Lower lobe of right lung (tissue), 2 donors: Measurements from ENCODE around the gene RTCB. TPM values are rescaled to one million over a fixed set of nuclear protein-coding genes. Genes with fewer than 3 reads are reported as not detected.

Source experiments
- ATAC-seq, 2 donors: fragments of 200-7000 bp; cut with Tn5 transposase; one replicate each; pipeline ENCODE4 v1.9.1; 2020 to 2022; ENCODE audit warnings: mild to moderate bottlenecking in 2 of 2, moderate library complexity in 2 of 2
- DNase-seq: peaks from one replicate; pipeline ENCODE4 v3.0.0-alpha.2; 2020
- H3K27ac ChIP-seq: fragments of 200-600 bp; one replicate; pipeline ENCODE4 v1.8.0; 2022
- H3K27me3 ChIP-seq: fragments of 200-600 bp; one replicate; pipeline ENCODE4 v1.8.0; 2022; ENCODE audit warnings: low read depth
- H3K36me3 ChIP-seq: fragments of 200-600 bp; one replicate; pipeline ENCODE4 v1.8.0; 2022; ENCODE audit warnings: mild to moderate bottlenecking
- H3K4me1 ChIP-seq: fragments of 200-600 bp; one replicate; pipeline ENCODE4 v1.8.0; 2022
- H3K4me3 ChIP-seq: fragments of 200-600 bp; one replicate; pipeline ENCODE4 v1.8.0; 2022; ENCODE audit warnings: mild to moderate bottlenecking
- H3K9me3 ChIP-seq: fragments of 200-600 bp; one replicate; pipeline ENCODE4 v1.8.0; 2022
- intact Hi-C: fragments of 100-400 bp; cut with DNase I; formaldehyde crosslinking; loops from one replicate; pipeline ENCODE4 v1.11.0; 2022
- total RNA-seq: library from RNA; stranded (reverse); fragmentation: NEBNext Ultra II Directional; extraction: Animal tissue kit (Norgen Biotek cat#: 25700); gene quantifications from one replicate; pipeline ENCODE4 v1.2.1, GENCODE V29; 2021
- TF ChIP-seq, protein P1 (sequence below): fragments of 200-600 bp; IDR thresholded peaks from one replicate; pipeline ENCODE4 v1.8.0; 2022; ENCODE audit warnings: antibody characterized with exemption, mild to moderate bottlenecking
- donor health status: DM: no; HTN: yes; CAD: no; lungs with severe emphysema.

The RTCB gene
- total RNA-seq, 1 donor from 2014 or later: 58.2 TPM

- Histone ChIP-seq H3K27me3 (no peaks in the 10 kb centered on the region), H3K9me3 (no peaks in the 10 kb centered on the region), H3K4me3 (no peak overlapping the region), H3K4me1 (no peaks in the 10 kb centered on the region), H3K27ac (no peak overlapping the region), H3K36me3 (no peaks in the 10 kb centered on the region)
- TF ChIP-seq, protein P1, sequence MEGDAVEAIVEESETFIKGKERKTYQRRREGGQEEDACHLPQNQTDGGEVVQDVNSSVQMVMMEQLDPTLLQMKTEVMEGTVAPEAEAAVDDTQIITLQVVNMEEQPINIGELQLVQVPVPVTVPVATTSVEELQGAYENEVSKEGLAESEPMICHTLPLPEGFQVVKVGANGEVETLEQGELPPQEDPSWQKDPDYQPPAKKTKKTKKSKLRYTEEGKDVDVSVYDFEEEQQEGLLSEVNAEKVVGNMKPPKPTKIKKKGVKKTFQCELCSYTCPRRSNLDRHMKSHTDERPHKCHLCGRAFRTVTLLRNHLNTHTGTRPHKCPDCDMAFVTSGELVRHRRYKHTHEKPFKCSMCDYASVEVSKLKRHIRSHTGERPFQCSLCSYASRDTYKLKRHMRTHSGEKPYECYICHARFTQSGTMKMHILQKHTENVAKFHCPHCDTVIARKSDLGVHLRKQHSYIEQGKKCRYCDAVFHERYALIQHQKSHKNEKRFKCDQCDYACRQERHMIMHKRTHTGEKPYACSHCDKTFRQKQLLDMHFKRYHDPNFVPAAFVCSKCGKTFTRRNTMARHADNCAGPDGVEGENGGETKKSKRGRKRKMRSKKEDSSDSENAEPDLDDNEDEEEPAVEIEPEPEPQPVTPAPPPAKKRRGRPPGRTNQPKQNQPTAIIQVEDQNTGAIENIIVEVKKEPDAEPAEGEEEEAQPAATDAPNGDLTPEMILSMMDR: no peak
- ATAC-seq: no peak
- DNase-seq: no peak
- intact Hi-C loops: no loop called here
Observed at GRCh38 chr22:32430352-32430751, 18.3 kb upstream of the RTCB start.

DNA sequence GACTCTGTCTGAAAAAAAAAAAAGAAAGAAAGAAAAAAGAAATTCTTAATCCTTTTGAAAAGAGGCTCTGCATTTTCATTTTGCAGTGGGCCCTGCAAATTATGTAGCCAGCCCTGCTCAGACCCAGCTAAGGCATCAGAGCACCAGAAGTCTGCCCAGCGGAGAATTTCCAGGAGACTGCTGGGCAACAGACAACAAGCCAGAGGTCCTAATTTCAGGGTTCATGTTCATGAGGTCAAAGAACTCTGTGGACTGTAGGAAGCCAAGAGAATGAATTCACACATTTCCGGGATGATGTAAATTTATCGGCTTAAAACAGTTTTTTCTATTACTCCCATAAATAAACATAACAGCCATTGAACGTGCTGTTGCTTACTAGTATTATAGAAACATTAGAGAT is 14.8 kb upstream of the RTCB start:
- Histone ChIP-seq H3K4me3 (no peak overlapping the region), H3K36me3 (no peaks in the 10 kb centered on the region), H3K4me1 (no peaks in the 10 kb centered on the region), H3K9me3 (no peaks in the 10 kb centered on the region), H3K27ac (no peak overlapping the region), H3K27me3 (peaks cover 1% of the 10 kb centered on the region)
- TF ChIP-seq, protein P1: no peak
- intact Hi-C loops: no loop called here
- ATAC-seq: no peak
- no peak for DNase-seq

DNA sequence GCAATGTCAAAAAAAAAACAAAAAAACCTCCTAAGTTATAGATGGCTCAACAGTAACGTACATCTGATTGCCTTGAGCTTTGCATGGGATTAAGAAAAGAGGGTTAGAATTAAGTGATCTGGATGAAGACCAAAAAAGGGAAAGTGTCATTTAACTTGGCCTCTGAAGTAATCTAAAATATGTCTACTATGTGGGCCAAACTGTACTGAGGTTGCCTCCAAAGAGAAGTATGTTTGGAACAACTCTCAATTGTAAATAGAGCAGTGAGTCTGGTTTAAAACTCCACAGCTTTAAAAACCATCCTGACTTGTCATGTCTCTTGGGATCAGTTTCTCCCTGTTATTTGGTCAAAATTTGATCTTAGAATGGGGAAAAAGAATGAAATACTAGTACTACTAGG is 11.6 kb upstream of the RTCB start:
- TF ChIP-seq, protein P1: no peak
- ATAC-seq (peak; percentile 34 to 69), DNase-seq (no peak)
- H3K4me3 ChIP-seq: no peak overlapping the region
- peaks cover 4% of the 10 kb centered on the region for H3K27me3 ChIP-seq
- H3K36me3 ChIP-seq: no peaks in the 10 kb centered on the region
- no peaks in the 10 kb centered on the region for H3K9me3 ChIP-seq
- no peak overlapping the region for H3K27ac ChIP-seq
- intact Hi-C loops: no loop called here
- H3K4me1 ChIP-seq: no peaks in the 10 kb centered on the region

- H3K27me3 ChIP-seq: peaks cover 4% of the 10 kb centered on the region
- intact Hi-C loops: no loop called here
- TF ChIP-seq, protein P1: no peak
- no peaks in the 10 kb centered on the region for H3K36me3 ChIP-seq
- DNase-seq (no peak), ATAC-seq (peak in 1 of 2 donors; percentile 46)
- no peaks in the 10 kb centered on the region for H3K4me1 ChIP-seq
- no peak overlapping the region for H3K27ac ChIP-seq
- no peak overlapping the region for H3K4me3 ChIP-seq
- H3K9me3 ChIP-seq: no peaks in the 10 kb centered on the region
Observed at GRCh38 chr22:32422062-32422461, 10.0 kb upstream of the RTCB start.

DNA sequence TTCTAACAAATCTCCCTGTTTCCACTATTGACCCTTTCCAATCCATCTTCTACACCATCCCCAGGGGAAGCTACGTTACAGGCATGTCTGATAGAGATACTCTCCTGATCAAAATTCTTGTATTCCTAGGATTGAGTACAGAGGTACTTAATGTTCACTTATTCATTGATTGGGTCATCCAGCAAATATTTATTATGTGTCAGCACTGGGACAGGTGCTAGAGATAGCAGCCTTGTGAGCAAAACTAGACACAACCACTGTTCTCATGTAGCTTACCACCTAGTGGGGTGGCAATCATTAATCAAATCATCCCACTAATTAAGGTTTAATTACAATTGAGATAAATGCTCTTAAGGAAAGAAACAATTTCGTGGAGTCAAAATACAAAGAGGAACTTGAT is 9.4 kb upstream of the RTCB start:
- intact Hi-C loops: no loop called here
- Histone ChIP-seq H3K36me3 (no peaks in the 10 kb centered on the region), H3K9me3 (no peaks in the 10 kb centered on the region), H3K27me3 (peaks cover 4% of the 10 kb centered on the region), H3K4me1 (no peaks in the 10 kb centered on the region), H3K4me3 (no peak overlapping the region), H3K27ac (no peak overlapping the region)
- TF ChIP-seq, protein P1: no peak
- ATAC-seq: peak in 1 of 2 donors; percentile 65
- no peak for DNase-seq

DNA sequence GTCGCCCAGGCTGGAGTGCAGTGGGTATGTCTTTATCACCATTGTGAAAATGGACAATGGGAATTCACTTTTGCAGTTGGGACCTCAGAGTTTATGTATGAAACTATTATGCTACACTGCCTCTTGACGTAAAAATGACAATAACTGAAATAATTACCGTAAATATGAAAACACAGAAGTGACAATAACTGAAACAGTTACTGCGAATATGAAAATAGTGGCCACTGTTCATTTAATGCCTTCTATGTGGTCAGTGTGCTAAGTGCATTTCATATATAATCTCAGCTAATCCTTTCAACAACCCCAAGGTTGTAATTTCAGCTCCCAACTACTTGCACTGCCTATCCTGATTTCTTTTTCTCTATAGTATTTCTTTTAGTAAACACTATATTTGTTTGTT is 5.9 kb upstream of the RTCB start:
- DNase-seq (no peak), ATAC-seq (no peak)
- no peaks in the 10 kb centered on the region for H3K4me1 ChIP-seq
- H3K4me3 ChIP-seq: no peak overlapping the region
- H3K36me3 ChIP-seq: no peaks in the 10 kb centered on the region
- intact Hi-C loops: no loop called here
- H3K9me3 ChIP-seq: no peaks in the 10 kb centered on the region
- H3K27me3 ChIP-seq: peaks cover 4% of the 10 kb centered on the region
- no peak overlapping the region for H3K27ac ChIP-seq
- TF ChIP-seq, protein P1: no peak
